Retinal pigment epithelial cell (primary cell): ENCODE data around the gene GSTT4.

Experiments used
- DNase-seq: peaks from one replicate; pipeline ENCODE4 v3.0.0-alpha.2; 2010; ENCODE audit warnings: low read depth
- H3K4me3 ChIP-seq: 2 replicates; pipeline ENCODE4 v1.5.1; 2011; ENCODE audit warnings: mild to moderate bottlenecking, low read length, control low read depth, moderate library complexity
- CTCF ChIP-seq: conservative IDR thresholded peaks from 2 replicates; pipeline ENCODE4 v1.5.1; 2011; ENCODE audit warnings: low read depth, low read length, control low read depth, inconsistent platforms

GSTT4 gene

GRCh38 chr22:24010018-24010391 lies 4.8 kb upstream of the GSTT4 start:
- TF ChIP-seq CTCF: no peak
- no peak for DNase-seq
- H3K4me3 ChIP-seq: no peak overlapping the region

GRCh38 chr22:24009227-24010017 lies 4.2 kb upstream of the GSTT4 start:
- no peak overlapping the region for H3K4me3 ChIP-seq
- TF ChIP-seq CTCF: no peak
- no peak for DNase-seq

GRCh38 chr22:24008381-24009226 lies 3.4 kb upstream of the GSTT4 start:
- no peak for DNase-seq
- no peak overlapping the region for H3K4me3 ChIP-seq
- no peak for TF ChIP-seq CTCF

- H3K4me3 ChIP-seq: no peak overlapping the region
- no peak for TF ChIP-seq CTCF
- DNase-seq: no peak
Observed at GRCh38 chr22:24008022-24008283, 2.7 kb upstream of the GSTT4 start.

- DNase-seq: no peak
- TF ChIP-seq CTCF: no peak
- H3K4me3 ChIP-seq: no peak overlapping the region
Observed at GRCh38 chr22:24007253-24008021, 2.2 kb upstream of the GSTT4 start.

- no peak for TF ChIP-seq CTCF
- DNase-seq: no peak
- no peak overlapping the region for H3K4me3 ChIP-seq
Observed at GRCh38 chr22:24006914-24007214, 1.6 kb upstream of the GSTT4 start.
